ENCODE data around the gene IFNL1.

GRCh38 chr19:39263912-39264305, 32.3 kb upstream of the IFNL1 start:
- TF ChIP-seq FOXJ3 (CRISPR knock-in tag; IDR thresholded peaks at IDR 0.05; ENCODE audit: borderline replicate concordance) (no peak), CTCF (IDR thresholded peaks at IDR 0.05) (no peak), SMAD4 (CRISPR knock-in tag; IDR thresholded peaks at IDR 0.05) (no peak), TP53 (CRISPR knock-in tag; IDR thresholded peaks at IDR 0.05) (no peak), ZBTB21 (CRISPR knock-in tag; IDR thresholded peaks at IDR 0.05; ENCODE audit: borderline replicate concordance) (no peak), ZNF396 (CRISPR knock-in tag; IDR thresholded peaks at IDR 0.05; ENCODE audit: borderline replicate concordance) (no peak), ESRRA (CRISPR knock-in tag; IDR thresholded peaks at IDR 0.05; ENCODE audit: borderline replicate concordance) (no peak), E2F5 (CRISPR knock-in tag; IDR thresholded peaks at IDR 0.05) (0 out of 2 replicates have a peak, but pooled peaks have one; percentile 29), USF1 (CRISPR knock-in tag; IDR thresholded peaks at IDR 0.05) (no peak), TEAD4 (CRISPR knock-in tag; IDR thresholded peaks at IDR 0.05) (no peak), ATF2 (CRISPR knock-in tag; IDR thresholded peaks at IDR 0.05; ENCODE audit: borderline replicate concordance, low read depth) (no peak), NR3C1 (CRISPR knock-in tag; conservative IDR thresholded peaks at IDR 0.05; ENCODE audit: low read depth) (no peak), JUN (CRISPR knock-in tag; IDR thresholded peaks at IDR 0.05) (no peak)

Measured in WTC11 (cell line).